Glomerular visceral epithelial cell (primary cell): ENCODE results near the gene SYCN.

Source experiments
- DNase-seq: peaks from one replicate; pipeline ENCODE4 v3.0.0-alpha.2; 2016; ENCODE audit errors: extremely low spot score

SYCN gene

DNA sequence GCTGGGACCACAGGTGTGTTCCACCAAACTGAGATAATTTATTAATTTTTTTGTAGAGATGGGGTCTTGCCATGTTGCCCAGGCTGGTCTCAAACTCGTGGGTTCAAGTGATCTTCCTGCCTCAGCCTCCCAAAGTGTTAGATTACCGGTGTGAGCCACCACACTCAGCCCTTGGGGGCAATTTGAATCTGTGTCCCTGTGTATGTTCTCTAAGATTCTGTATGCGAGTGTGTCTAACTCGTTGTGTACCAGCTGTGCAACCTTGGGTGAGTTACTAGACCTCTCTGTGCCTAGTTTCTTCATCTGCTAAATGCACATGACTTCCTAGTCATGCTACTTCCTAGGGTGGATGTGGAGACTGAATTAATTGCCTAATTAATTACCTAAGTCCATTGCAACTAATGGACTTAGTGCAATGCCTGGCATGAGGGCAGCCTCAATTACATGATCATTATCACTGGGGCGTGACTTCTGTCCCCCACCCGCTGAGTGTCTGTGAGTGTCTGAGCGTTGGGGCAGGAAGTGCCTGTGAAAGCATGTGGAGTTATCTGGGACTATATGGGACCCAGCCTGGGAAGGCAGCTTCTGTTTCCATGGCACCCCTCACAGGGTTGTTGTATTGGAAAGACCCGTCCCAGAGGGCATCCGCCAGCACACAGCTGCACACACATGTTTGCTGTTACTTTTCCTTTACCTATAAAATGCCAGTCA lies 9.1 kb downstream of the SYCN start:
- DNase-seq, result peak; percentile 25

DNA sequence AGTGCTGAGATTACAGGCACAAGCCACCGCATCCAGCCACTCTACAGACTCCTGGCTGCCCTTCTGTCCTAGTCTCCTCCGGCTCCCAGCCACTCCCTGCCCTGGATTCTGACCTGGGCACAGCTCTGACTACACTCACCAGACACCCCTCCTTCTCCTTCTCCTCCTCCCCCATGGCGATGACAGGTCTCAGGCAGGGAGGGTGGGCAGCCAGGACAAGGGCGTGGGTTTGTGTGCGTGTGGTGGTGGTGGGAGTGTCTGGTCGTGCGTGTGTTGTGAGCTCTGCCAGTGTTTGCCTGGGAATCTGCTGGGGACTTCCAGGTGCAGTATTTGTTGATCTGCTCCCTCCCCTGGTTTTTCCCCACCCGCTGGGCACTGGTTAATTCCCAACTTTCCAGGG lies 10.3 kb downstream of the SYCN start:
- peak; percentile 15 for DNase-seq

DNA sequence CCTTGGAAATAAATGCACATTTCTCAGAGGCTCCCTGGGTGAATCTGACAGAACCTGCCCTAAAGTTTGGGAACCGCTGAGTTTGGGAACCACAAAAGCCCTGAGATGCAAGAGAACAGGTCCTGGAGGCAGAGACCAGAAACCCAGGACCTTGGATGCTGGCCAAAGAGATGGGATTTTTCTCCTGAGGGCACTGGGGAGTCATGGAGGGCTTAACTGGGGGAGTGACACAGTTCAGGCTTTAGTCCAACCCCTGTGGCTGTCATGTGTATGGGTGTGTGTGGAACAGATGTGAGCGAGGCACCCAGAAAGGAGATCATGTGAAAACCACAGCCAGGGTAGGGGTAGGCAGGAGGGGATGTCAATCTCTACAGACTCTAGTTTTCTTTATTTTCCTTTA lies 11.2 kb downstream of the SYCN start:
- no peak for DNase-seq

DNA sequence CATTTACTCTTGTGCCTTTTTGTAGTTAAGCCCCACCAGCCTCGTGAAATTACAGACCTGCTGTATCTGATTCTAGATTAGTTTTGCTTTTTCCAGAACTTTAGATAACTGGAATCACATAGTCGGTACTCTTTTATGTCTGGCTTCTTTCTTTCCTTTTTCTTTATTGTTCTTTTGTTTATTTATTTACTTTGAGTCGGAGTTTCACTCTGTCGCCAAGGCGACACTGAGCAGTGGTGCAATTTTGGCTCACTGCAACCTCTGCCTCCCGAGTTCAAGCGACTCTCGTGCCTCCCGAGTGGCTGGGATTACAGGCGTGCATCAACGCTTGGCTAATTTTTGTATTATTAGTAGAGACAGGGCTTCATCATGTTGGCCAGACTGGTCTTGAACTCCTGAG lies 13.3 kb downstream of the SYCN start:
- DNase-seq, result no peak

DNA sequence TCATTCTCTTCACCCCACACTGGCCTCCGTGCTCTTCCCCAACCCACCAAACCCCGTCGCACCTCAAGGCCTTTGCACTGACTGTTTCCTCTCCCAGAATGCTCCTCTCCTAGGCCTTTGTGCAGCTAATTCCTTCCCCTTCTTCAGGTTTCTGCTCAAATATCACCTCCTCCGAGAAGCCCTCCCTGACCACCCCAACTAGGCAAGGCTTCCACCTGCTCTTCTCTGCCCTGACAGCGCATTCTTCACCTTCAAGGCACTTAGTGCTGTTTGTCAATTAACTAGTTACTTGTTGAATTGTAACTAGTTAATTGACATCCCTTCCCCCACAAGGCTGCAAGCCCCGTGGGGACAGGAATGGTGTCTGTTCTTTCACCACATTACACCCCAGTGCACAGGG lies 15.1 kb downstream of the SYCN start:
- no peak for DNase-seq

DNA sequence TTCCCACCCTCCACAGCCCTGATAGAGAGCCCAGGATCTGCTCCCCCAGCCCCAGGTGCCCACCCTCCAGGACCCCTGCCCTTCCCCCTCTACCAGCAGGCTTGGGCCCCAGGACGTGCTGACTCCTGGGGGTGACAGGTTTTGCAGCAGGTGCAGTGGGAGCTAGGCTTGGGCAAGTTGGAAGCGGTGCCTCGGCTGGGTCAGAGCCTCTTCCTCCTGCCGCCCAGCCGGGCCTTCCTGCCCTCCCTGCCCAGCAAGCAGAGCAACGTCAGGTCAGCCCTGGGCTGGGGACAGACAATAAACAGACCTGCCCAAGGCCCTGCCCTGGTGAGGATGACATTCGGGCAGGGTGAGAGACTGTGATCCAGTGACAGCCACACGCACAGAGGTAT lies 16.5 kb downstream of the SYCN start:
- DNase-seq, result no peak

DNA sequence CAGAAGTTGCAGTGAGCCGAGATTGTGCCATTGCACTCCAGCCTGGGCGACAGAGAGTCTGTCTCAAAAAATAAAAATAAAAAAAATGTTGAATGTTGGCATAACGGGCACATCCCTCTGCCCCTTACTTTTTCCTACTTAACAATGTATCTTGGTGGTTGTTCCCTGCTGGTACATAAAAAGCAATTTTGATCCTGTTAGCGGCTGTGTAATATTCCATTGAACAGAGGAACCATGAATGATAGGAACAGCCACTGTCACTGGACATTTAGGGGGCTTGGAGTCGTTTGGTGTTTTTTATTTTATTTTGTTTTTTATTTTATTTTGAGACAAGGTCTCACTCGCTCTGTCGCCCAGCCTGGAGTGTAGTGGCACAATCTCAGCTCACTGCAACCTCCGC lies 17.7 kb downstream of the SYCN start:
- no peak for DNase-seq

DNA sequence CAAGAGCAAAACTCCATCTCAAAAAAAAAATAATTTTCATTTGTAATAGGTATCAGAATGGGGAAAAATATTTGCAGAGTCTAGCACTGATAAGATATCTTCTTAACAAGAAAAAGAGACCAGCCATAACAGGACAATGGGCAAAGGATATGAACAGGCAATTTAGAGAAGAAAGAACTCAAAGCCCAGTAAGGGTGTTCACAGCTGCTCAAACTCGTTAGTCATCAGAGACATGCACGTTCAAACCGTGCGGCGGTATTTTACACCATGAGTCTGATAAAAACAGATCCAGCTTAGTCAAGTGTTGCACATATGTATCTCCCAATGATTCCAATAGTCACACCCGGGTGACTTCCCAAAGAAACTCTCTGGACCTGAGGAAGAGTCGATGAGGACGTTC lies 21.0 kb downstream of the SYCN start:
- no peak for DNase-seq

DNA sequence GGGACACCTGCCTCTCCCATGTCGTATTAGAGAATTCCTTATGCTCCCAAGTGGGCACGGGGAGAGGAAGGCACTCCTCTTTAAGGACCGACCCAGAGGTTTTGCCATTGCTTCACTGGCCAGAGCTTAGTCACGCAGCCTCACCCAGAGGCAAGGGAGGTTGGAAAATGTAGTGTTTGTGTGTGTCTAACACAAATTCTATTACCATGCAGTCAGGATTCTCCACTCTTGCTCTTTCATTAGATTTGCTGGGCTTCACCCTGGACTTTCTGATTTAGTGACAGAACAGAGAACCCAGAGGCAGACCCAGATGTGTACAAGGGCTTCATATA lies 21.9 kb downstream of the SYCN start:
- no peak for DNase-seq

DNA sequence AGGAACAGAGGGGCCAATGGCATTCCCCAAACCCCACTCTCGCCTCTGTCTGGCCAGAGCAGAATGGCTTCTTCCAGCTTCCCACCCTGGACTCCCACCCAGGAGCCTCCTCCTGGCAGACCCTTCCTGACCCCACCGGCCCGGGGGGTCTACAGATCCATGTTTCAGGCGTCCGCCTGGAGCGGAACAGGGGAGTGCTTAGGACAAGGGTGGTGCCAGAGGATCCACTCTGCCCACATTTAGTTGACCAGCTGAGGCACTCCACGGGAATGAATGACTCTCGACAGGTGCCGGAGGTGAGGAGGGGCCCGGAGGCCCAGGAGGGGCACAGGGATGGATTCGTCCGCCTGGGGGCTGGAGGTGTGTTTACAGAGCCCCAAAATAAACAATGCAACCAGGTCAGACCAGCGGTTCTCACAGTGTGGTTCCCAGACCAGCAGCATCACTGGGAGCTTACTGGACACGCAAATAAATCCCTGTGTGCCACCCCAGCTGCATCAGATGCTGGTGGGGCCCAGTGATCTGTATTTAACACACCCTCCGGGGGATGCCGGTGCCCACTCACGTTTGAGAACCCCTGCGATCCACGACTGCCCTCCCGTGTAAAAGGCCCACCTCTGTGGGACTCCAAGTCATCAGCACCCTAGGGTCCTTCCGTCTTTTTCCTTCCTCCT lies 22.4 kb downstream of the SYCN start:
- no peak for DNase-seq

DNA sequence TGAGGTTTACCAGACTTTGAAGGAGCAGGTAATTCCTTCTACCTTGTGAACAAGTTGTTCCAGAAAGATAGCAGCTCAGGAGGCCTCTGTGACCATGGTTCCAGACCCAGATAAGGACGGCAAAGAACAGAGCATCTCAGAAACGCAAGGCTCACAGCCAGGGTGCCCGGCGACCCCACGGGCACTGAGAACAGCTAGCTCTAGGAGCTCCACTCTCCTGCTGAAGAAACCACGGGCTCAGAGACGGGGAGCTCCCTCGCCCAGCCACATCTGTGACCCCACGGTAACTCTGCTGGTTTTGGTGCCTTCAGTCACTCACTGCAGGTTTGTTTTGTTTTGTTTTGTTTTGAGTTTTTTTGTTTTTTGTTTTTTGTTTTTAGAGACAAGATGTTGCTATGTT lies 23.3 kb downstream of the SYCN start:
- no peak for DNase-seq

DNA sequence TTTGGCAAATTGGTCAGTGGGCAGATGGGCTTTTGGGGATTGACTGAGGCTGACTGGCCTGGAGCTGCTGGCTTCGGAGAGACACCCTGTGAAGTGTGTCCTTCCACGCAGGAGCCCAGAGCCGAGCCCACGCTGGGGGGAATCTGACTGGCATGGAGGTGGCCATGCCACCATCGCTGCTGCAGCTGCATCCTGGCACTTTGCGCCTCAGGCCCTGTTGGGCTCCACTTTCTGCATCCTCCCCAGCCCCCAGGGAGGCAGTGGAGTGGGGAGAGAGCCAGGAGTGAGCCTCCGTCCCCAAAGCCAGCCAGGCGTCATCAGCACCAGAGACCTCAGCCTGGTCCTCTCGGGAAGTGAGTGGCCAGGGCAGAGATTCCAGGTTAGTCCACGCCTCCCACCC lies 24.3 kb downstream of the SYCN start:
- no peak for DNase-seq

DNA sequence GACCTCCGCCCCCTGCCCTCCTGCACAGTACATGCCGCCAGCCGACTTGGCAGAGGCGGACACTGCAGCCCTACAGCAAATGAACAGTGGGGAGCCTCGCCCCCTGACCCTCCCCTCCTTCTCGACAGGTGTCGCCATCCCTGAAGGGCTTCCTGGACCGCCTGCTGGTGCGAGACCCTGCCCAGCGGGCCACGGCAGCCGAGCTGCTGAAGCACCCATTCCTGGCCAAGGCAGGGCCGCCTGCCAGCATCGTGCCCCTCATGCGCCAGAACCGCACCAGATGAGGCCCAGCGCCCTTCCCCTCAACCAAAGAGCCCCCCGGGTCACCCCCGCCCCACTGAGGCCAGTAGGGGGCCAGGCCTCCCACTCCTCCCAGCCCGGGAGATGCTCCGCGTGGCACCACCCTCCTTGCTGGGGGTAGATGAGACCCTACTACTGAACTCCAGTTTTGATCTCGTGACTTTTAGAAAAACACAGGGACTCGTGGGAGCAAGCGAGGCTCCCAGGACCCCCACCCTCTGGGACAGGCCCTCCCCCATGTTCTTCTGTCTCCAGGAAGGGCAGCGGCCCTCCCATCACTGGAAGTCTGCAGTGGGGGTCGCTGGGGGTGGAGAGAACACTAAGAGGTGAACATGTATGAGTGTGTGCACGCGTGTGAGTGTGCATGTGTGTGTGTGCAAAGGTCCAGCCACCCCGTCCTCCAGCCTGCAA lies 25.6 kb downstream of the SYCN start:
- DNase-seq, result no peak

DNA sequence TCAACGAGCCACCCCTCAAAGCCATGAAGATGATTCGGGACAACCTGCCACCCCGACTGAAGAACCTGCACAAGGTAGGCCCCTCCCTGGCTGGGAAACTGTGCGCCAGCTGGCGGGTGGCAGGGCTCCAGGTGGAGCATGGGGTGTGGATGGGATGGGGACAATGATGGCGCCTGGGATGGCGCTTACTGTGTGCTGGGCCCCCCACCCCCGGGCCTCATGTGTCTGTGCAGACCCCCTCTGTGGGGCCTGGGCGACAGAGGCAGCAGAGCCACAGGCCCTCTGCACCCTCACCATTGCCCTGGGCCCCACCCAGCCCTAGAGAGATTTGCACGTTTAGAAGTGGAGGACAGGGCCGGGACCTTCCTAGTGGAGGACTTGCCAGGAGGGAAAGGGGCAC lies 26.3 kb downstream of the SYCN start:
- DNase-seq, result no peak

DNA sequence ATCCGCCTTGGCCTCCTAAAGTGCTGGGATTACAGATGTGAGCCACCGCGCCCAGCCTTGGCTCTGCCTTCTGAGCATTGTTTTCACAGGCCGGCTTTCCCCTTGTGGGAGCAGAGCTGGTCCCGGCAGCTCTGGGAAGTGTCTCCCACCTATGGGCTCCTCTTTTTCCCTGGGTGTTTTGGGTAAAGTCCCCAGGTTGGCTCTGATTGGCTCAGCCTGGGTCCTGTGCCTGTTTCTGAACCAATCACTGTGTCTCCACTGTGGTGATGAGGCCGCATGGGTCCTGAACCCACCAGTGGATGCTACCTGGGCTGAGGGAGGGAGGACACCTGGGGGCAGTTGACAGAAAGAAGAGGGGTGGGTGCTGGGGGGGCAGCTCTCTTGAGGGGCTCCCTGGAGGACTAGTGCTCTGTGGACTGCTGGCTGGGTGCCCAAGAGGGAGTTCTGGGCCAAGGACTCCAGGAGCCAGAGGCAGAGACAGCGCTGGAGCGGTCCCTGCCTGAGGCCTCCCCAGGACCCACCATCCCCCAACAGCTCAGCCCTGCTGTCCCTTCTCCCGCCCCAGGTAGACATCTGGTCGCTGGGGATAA lies 26.9 kb downstream of the SYCN start:
- no peak for DNase-seq

DNA sequence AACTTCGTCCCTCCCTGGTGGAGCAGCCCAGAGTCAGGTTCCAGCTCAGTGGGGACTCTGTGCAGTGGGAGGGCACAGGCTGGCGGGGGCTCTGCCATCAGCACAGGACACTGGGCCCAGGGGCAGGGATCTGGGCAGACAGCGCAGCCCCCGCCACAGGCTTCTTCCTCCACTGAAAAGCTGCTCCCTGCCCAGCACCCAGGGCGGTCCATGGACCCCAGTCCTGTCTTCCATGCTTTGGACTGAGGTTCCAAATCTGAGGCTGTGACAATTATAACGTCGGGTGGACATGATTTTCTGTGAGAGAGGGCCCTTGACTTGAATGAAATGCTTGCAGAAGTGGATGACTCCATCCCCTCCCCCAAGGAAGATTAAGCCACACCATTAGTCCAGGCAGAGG lies 28.5 kb downstream of the SYCN start:
- DNase-seq, result no peak

DNA sequence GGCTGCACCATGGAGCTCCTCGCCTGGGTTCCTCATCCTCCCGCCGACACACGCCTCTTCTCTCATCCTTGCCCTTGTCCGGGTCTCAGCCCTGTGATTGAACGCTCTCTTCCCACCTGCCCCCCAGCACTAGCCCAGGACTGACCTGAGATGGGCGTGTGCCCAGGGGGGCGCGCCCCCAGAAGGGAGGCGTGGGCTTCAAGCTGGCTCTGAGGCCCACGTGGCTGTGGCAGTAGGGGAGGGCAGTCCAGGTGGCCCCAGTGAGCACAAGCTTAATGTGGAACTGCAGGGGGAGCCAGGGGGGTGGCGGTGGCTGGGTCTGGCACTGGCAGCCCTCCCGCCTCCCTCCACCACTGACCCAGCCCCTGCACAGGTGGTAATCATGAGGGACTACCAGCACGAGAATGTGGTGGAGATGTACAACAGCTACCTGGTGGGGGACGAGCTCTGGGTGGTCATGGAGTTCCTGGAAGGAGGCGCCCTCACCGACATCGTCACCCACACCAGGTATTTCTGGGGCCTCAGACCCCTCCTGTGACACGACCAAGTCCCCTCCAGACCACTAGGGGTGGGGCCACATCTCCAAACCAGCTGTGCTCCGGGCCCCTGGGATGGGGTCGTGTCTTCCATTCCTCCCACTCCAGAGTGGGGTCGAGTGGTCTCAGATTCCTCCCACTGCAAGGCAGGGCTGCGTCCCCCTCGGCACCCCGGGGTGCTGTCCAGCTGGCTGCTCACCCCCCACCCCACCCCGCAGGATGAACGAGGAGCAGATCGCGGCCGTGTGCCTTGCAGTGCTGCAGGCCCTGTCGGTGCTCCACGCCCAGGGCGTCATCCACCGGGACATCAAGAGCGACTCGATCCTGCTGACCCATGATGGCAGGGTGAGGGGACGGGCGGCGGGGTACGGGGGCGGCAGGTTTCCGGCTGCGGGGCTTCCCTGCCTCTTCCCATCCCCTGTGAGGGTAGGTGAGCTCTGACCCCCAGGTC lies 29.2 kb downstream of the SYCN start:
- DNase-seq, result no peak

DNA sequence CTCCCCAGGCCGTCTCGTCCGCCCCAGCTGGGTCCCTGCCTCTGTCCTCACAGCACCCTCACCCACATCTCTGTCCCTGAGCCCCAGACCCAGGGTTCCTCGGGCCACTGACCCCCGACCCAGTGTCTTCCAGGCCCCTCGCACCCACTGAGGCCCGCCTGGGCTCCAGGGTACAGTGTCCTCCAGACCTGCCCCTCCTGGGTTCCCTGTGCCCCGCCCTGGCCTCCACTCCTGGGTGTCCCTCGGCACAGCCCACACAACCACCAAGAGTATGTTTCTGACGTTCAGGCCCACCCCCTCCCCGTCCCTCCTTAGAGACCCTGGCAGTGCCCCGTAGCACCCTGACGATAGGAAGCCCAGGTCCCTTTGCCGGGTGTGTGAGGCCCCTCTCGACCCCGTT lies 29.9 kb downstream of the SYCN start:
- no peak for DNase-seq

DNA sequence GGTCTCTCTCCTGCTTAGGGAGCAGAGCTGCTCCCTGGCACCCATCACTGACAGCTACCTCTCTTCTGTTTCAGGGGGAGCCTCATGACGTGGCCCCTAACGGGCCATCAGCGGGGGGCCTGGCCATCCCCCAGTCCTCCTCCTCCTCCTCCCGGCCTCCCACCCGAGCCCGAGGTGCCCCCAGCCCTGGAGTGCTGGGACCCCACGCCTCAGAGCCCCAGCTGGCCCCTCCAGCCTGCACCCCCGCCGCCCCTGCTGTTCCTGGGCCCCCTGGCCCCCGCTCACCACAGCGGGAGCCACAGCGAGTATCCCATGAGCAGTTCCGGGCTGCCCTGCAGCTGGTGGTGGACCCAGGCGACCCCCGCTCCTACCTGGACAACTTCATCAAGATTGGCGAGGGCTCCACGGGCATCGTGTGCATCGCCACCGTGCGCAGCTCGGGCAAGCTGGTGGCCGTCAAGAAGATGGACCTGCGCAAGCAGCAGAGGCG lies 30.5 kb downstream of the SYCN start:
- no peak for DNase-seq

DNA sequence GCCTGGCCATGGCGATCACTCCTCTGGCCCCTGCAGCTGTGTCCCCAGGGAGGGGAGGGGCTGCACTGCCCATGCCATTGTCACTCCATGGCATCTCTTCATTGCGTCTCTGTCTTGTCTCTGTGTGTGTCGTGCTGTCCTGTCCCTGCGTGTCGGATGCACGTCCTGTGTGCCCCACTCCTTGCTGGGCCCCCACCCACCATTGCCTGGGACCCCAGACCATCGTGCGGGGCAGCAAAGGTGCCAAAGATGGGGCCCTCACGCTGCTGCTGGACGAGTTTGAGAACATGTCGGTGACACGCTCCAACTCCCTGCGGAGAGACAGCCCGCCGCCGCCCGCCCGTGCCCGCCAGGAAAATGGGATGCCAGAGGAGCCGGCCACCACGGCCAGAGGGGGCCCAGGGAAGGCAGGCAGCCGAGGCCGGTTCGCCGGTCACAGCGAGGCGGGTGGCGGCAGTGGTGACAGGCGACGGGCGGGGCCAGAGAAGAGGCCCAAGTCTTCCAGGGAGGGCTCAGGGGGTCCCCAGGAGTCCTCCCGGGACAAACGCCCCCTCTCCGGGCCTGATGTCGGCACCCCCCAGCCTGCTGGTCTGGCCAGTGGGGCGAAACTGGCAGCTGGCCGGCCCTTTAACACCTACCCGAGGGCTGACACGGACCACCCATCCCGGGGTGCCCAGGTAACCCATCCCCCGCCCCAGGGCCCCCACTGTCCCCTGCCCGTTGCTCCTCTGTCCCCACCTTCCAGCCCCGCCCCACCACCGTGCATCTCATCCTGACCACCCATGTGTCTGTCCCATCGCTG lies 31.2 kb downstream of the SYCN start:
- no peak for DNase-seq
